Stimulated activated CD4-positive, alpha-beta T cell treated with anti-CD3 and anti-CD28 coated beads, Interleukin-2, amount 100 ng/mL, for 24 hours (primary cell): ENCODE measurements around the gene CACNG1.
A peak's percentile ranks its signal among the peaks of the same experiment; 100 is the strongest.

Experiments
- DNase-seq, 2 donors: peaks; one replicate each; pipeline ENCODE4 v3.0.0-alpha.2; 2020

CACNG1 gene, protein sequence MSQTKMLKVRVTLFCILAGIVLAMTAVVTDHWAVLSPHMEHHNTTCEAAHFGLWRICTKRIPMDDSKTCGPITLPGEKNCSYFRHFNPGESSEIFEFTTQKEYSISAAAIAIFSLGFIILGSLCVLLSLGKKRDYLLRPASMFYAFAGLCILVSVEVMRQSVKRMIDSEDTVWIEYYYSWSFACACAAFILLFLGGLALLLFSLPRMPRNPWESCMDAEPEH

DNA sequence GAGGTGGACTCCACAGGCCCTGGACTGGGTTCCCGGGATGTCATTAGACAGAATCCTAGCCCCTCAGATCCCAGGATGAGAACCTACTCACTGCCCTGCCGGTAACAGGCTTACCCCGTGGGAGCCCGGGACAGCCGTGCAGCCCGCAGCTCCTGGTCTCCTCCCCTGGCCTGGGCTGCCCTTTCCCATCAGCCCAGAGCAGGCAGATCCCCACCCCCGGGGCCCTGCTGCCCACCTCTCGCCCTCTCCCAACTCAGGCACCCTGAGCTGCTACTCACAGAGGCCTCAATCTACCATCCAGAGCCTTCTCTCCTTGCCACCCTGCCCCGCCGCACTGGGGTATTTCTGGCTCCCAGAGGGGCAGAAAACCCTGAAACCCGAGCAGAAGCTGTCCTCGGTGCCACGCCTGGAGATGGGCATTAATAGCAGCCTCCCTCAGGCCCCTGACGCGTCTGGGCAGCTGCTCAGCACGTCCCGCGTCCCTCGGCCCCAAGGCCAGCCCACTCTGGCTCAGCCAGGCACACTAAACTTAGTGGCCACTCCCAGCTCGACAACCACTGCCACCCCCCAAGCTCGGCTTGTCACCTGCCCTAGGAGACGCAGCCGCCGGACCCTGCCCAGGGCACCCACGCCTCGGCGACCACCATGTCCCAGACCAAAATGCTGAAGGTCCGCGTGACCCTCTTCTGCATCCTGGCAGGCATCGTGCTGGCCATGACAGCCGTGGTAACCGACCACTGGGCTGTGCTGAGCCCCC, at the start of gene CACNG1:
TSS of gene CACNG1 (plus strand) at position 539 of the 757 bp plus-strand sequence. CDS start at position 646, 107 bp downstream.
- no peak for DNase-seq

DNA sequence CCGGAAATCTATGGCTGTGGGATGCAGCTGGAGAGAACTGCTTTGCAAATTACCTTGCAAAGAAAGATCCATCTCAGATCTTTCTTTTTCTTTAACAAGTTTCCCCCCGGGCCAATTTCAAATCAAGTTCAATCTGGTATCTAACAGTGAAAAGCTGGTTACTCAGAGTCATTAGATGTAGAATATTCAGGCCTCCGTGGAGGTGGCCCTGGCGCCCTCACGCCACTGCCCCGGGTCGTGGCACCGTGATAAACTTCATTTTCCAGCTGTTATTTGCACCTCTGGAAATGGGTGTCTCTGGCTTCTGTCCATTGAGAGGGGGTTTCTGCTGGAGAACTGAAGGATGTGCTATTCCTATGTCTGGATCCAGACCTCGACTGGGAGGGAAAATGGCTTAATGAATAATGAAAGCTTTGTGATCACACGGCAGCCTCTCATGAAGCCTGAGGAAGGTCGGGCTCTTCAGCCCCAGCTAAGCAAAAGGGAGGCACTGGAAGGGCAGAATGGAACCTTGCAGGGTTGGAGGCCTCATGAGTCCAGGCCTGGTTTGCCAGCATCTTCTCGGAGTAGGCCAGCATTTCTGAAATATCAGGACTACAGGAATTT, 49.3 kb upstream of the CACNG1 start:
- DNase-seq = no peak

DNA sequence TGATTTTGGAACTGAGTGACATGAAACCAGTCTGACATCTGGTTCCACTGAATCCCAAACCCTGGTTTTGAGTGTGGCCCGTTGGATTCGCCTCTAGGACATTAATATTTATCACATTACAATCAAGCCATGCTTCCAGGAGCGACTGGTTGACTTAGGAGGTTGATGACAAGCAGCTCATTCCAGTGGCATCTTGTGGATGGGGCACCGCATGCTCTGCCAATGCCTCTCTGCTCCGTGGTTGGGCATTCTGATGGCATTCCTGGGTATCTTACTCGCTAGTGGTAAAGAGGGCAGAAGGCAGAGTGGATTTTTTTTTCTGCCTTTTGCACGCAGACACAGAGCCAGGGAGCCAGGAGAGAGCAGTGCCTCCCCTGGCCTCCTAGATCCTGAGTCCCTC, 48.4 kb upstream of the CACNG1 start:
- no peak for DNase-seq

DNA sequence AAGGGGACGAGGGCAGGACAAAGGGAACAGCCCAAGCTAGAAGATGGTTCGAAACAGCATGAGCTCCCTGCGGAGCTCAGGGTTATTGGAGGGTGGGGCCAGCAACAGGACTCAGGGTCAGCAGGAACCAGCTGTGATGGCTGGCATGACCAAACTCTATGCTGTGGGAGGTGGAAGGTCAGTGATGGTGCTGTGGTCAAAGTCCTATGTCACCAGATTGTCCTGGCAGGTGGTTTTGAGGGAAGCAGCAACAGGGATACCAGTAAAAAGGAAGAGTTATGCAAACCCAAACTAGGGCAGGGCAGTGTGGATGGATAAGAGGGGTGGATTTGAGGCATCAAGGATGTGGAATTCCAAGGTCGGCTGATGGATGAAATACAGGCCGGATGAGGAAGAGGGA, 47.4 kb upstream of the CACNG1 start:
- no peak for DNase-seq

DNA sequence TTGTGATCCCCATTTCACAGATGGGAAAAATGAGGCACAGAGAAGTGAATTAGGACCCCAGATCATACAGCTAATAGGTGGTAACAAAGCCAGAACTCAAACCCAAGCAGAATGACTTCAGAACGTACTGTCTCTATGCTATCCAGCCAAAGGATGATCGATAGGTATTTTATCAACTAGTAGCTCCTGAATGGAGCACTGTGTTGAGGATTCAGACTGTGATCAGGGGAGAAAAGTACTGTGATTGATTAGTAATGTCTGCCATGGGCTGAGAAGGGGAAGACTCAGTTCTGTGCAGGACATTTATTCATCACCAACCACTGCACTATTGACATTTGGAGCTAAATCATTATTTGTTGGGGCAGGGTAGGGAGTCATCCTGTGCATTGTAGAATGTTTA, 41.1 kb upstream of the CACNG1 start:
- no peak for DNase-seq

DNA sequence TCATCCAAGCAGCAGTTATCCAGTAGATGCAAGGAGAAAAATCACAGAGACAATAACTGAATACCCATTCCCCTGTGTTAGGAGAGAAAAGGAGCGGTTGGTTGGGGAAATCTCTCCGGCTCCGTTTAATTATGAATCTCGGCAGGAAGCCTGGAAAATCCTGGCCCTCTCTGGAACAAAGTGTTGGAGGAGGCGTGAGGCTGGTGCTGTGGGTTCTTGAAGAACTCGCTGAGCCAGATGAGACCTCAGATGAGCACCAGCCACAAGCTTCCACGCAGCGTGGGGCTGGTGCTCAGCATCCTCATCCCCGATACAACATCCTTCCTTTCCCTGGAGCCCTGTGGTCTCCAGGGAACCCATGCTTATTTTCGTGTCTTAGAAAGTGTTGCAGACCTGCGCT, 40.2 kb upstream of the CACNG1 start:
- no peak for DNase-seq

DNA sequence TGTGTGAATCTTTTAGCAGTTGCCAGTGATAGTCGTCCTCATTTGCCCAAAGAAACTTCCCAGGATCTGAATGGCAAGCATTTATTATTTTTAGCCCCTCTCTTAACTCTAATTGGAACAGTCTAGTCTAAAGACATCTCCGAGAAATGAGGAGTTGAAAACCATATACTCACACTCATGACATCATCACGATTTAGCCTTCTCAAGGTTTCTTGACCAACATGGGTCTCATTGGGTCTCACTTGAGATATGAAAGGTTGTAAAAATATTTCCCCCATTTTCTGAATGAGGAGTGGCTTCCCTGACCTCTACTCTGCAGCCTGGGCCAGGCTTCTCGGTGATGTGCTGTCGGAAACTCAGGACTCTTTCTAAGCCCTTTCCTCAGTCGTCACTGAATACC, 37.1 kb upstream of the CACNG1 start:
- no peak for DNase-seq

DNA sequence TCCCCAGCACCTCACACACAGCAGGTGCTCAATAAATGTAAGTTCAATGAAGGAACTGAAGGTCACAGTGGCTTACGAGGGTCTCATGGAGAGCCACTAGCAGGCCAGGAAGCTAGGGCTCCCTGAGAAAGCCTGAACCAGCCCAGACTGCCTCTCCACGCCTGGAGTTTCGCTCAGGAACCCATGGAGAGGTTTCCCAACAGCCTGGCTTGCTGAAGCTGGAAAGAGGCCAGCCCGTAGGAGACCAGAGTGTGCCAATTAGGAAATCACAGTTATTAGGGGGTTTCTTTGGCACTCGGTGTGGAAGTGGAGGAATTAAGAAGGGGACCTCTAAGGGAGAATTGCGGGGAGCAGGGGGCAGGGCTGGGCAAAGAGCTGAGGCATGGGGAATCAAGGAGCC, 36.3 kb upstream of the CACNG1 start:
- no peak for DNase-seq

DNA sequence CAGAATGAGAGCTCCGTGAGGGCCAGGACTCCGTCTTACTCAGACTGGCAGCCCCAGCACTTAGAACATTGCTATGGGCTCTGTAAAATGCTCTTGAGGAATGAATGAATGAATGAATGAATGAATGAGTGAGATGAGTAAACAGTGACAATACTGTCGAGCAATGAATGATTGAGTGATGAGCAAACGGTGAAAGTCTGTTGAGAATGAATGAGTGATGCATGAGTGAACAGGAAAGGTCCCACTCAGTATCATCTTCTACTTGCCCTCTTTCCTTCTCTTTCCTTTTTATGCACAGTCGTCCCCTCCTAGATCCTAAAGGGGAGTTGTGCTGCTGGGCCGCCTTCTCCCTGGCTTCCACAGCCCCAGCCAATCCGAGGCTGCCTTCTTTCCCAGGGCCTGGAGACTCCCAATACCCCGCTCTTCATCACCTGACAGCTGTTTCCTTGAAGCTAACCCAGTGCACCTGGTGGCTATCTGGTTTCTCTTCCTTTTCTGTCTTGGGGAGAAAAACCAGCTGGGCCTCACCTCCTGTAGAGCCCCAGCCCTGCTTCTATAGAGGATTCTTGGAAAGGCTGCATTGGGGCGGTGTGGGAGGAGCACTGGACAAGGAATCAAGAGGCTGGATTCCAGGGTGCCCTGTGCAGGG, 32.7 kb upstream of the CACNG1 start:
- DNase-seq = no peak

DNA sequence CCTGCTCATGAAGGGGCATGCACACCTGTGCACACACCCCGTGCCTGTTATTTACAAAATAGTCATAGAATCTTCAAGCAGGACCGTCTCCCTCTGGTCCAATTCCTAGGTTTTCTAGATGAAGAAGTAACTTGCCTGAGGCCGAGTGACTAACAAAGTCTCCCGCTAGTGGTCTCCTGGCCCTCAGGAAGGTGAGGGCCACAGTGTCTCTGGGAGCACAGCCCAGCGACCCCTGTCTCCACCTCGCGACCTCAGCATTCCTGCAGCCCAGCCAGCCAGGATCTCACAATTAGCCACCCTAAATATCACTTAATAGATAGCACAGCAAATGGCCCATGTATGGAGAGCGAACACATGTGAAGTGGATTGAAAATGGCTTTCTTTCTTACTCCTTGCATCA, 30.5 kb upstream of the CACNG1 start:
- DNase-seq = no peak

DNA sequence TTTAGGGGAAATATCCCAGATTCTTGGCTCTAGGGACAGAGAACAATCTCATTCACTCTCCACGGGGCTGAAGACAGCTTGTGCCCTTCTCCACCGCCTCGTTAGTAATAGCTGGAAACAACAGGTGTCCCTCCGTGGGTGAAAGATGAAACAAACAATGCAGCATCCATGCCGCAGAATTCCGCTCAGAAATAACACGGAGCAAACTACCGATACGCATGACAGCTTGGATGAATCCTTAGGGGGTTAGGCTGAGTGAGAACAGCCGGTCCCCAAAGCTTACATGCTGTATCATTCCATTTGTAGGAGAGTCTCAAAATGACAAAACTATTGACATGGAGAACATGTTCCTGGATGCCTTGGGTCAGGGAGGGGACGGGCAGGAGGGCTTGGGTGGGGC, 29.4 kb upstream of the CACNG1 start:
- no peak for DNase-seq

DNA sequence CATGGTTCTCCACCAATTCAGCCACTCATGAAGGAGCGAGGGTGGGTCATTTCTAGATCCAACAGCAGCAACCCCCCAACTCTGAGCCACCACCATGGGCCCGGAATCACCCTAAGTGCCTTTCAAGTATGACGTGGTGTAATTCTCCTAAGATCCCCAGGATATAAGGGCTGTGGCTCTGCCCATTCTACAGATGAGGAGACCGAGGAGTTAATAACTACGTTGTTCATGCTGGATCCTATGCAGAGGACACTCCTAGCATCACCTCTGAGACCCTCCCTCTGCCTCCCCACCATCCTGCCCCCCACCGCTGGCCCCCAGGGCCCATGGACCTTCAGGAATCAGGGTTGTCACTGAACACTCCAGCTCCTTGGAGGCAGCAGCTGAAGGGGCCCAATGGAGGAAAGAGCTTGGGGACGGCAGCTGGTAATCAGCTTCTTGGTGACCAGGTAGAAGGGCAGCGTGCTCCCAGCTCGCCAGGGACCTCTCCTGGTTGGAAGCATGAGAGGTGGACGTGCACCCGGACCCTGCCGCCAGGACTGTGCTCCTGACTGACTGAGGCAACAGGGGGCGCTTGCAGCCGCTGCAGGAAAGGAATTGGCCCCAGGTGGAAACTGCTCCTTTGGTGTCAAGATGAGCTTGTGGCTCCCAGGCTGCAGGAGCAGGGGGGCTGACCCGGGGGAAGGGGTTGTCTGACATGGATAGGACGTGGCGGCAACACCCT, 28.2 kb upstream of the CACNG1 start:
- no peak for DNase-seq

DNA sequence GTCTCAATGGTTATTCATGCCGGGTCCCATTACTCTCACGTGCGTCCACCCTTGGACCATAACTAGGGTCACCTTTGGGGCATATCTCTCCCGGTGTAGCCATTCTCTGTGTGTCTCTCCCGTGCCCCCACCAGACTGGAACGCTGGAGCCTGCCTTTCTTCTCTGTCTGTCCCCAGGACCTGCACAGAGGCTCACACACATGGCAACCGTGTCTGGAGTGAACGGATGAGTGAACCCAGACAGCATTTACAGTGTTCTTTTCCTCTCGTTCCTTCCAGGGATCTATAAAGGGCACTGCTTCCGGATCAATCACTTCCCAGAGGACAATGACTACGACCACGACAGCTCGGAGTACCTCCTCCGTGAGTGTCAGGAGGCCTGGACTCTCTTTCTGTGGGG, 26.4 kb upstream of the CACNG1 start:
- DNase-seq = no peak

DNA sequence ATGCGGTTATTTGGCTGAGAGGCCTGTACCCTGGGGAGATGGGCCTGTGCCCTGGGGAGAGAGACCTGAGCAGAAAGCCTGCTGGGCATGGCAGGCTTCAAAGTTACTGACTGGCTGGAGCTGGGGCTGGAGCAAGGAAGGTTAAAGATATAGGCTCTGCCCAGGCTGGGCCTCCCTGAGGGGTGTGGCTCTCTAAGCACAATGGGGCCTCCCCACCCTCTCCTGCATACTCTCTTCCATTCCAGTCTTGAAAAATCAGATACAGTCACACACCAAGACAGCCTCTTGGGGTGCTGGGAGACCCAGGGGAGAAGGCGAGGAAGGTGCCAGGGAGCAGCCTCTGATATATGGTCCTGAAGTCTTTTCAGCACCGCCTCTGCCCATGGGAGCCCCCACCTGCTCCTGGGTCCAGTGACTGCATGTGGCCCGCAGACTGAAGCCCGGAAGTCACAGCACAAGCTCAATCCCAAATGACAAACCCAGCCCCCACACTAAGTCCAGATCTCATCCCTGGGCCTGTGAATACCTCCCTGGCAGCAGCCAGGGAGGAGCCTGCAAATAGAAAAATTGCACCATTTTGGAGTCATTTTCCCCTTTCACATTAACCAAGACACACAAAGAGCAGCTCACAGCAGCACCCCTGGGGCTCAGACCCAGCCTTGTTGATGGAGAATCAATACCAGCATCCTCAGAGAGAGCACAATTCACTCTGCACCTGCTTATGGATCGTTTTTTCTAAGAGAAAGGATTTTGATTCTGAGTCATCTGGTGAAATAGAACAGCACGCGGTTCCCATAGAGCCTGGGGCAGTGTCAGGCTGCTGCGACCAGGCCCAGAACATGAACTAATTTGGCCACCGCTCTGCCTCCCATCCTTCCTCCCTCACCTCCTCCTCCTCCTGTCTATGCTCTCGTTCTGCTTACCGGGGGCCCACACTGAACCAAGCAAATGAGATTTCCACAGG, 25.6 kb upstream of the CACNG1 start:
- no peak for DNase-seq

DNA sequence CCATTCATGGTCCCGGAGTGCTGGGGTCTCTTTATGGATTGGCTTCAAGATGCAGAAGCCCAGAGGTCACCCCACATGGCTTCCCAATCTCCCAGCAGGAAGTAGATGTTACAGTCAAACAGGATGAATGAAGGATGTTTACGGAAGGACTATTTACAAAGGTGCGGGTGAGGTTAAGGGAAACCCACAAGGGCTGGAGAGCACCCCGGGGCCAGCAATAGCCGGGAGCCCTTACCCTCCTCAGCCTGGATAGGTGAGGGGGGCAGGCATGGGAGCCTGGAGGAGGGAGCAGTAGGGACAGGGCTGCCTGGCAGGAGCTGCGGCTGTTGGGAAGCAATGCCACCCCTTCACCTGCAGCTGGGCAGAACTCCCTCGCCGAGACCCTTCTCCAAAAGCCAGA, 24.5 kb upstream of the CACNG1 start:
- no peak for DNase-seq

DNA sequence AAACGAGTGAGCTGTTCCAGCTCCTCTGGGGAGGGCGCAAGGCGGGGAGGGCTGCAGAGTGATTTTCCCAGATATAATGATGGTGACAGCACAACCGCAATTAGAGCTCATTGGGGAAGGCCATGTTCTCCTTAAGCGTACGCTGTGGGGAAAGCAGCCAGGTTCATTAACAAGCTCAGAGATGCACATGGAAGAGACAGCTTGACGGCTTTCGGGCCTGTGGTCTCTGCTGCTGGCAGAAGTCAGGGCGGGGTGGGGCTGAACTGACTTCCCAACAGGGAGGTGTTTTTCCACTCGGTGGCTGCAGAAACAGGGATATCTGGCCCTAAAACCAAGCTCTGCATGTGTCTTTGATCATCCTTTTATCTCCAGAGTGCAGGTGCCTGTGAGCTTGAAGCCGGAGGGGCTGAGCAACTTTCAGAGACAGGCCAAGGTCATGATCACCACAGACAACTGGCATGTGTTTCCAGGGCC, 24.0 kb upstream of the CACNG1 start:
- DNase-seq = no peak

DNA sequence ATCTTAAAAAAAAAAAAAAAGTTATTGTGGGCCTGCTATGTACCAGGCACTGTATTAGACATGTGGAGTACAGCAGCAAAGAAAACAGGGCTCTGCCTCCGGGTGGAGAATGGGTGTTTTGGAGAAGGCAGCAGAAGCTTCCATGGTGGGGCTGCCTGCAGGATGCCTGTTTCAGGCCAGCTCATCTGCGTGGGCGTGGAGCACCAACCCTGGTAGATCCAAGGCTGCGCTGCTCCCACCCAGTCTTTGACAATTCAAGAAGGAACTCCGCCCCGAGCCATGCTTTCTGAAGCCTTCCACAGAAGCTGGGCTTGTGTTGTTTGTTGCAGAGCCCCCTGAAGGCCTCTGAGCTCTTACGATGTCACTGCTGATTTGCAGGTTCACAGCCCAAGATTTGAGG, 23.2 kb upstream of the CACNG1 start:
- peak in 1 of 2 donors; percentile 12 for DNase-seq

DNA sequence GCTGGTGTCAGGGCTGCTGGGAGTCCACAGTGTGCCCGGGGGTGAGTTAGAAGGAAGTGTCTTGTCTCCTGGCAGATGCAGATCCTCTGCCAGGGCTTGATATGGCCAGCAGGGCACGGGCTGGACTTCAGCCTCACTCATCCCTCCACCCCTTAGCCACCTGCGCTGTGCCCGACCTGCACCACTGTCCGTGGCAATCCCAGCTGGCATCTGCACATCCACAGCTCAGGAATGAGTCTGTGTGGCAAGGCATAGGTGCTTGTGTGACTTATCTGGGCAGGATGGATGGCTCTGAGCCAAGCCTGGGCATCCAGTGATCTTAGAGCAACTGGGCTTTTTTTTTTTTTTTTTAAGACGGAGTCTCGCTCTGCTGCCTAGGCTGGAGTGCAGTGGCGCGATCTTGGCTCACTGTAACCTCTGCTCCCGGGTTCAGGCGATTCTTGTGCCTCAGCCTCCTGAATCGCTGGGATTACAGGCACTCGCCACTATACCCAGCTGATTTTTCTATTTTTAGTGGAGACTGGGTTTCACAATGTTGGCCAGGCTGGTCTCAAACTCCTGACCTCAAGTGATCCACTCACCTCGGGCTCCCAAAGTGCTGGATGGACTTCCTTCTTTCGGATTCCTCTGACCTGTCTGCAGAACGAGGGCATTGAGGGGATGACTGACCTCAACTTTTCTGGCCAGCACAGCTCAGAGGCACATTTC, 22.5 kb upstream of the CACNG1 start:
- DNase-seq = no peak

DNA sequence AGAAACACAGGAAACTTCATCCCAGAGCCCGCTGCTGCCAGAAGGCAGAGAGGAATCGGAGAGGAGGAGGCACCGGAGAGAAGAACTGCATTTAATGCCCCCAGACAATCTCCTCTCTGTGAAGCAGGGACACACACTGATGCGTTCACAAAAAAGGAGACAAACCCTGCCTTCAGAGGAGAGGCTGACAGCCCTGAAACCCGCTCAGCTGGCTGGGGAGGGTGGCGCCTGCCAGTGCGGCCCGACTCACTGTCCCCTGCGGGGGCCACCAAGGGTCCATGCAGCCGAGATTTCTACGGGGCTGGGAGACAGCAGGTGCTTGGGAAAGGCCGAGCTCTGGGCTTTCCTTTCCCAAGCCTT, 21.9 kb upstream of the CACNG1 start:
- DNase-seq = no peak

DNA sequence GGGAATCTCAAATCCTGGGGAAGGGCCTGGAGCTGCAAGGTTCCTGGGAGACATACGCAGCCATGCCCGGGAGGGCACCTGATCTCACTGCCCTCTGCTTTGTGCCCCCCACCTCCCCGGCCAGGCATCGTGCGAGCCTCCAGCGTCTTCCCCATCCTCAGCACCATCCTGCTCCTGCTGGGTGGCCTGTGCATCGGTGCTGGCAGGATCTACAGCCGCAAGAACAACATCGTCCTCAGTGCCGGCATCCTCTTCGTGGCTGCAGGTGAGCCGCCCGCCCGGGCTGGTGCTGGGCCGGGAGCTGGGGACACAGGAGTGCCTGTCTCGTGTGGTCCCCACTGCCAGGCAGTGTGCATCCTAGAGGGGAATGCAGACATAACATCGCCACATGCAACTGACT, 19.6 kb upstream of the CACNG1 start:
- DNase-seq = no peak

DNA sequence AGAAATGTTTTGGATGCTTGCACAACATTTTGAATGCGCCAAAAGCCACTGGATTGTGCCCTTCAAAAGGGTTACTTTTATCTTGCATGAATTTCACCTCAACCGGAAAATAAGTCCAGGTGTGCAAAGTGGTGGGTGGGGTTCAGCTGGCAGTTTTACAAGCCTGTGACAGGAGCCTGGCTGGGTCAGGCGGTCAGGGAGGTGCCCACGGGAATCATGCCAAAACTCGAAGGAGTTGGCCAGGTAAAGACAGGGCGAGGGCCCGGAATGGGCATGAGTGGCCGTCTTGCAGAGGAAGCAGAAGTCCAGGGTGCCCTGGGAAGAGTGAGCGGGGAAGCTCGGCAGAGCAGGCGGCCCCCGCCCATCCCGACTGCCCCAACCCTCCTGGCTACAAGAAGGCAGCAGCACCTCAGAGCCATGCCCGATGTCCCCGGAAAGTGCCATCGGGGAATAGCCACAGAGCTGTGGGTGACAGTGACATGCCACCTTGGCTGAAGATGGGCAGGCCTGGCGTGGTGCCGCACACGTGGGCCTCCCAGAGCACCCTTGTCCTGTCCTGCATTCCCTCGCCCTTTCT, 19.1 kb upstream of the CACNG1 start:
- DNase-seq = no peak
